Common myeloid progenitor, CD34-positive (primary cell): ENCODE measurements around the gene DBN1.

Experiments
- CTCF ChIA-PET: fragments of 350-600 bp; sonication (Branson Sonifier 250); formaldehyde crosslinking; loops from one replicate; lab custom pipeline; 2021; ENCODE audit warnings: antibody characterized with exemption; lab: Charles Lee
- POLR2A ChIA-PET: fragments of 350-600 bp; sonication (Branson Sonifier 250); formaldehyde crosslinking; loops from one replicate; lab custom pipeline; 2021; ENCODE audit warnings: antibody characterized with exemption; lab: Charles Lee
- DNase-seq, 3 donors: peaks; one replicate each; pipeline versions ENCODE4 v3.0.0 to v3.0.0-alpha.2; 2013
- H3K27ac ChIP-seq, 2 experiments: 1 replicate in 1 of 2; 2 replicates in 1 of 2; pipeline ENCODE4 v1.7.0; 2013; ENCODE audit warnings: inconsistent platforms in 2 of 2, low read length in 2 of 2, mild to moderate bottlenecking in 2 of 2, low read depth in 1 of 2, moderate library complexity in 1 of 2; ENCODE audit not compliant: severe bottlenecking in 2 of 2, insufficient read depth in 1 of 2, poor library complexity in 1 of 2
- H3K27me3 ChIP-seq, 5 experiments: replicated peaks in 2 of 5; 1 replicate in 3 of 5; 2 replicates in 2 of 5; pipeline versions ENCODE4 v1.6.1 to v1.7.0; 2013; ENCODE audit warnings: low read length in 4 of 5, mild to moderate bottlenecking in 2 of 5, moderate library complexity in 2 of 5, inconsistent platforms in 1 of 5; ENCODE audit not compliant: insufficient read depth in 5 of 5, control insufficient read depth in 4 of 5
- H3K36me3 ChIP-seq, 4 experiments: 1 replicate in 2 of 4; 2 replicates in 2 of 4; pipeline versions ENCODE4 v1.6.1 to v1.7.0; 2013; ENCODE audit warnings: low read length in 3 of 4, control low read depth in 1 of 4, mild to moderate bottlenecking in 1 of 4; ENCODE audit not compliant: control insufficient read depth in 4 of 4, insufficient read depth in 4 of 4
- H3K4me1 ChIP-seq, 4 experiments: 1 replicate in 3 of 4; 2 replicates in 1 of 4; pipeline versions ENCODE4 v1.6.1 to v1.7.1; 2013; ENCODE audit warnings: low read length in 3 of 4, mild to moderate bottlenecking in 3 of 4, control low read depth in 1 of 4, inconsistent platforms in 1 of 4, moderate library complexity in 1 of 4; ENCODE audit not compliant: control insufficient read depth in 4 of 4, insufficient read depth in 4 of 4; ENCODE audit errors: control extremely low read depth in 1 of 4
- H3K4me3 ChIP-seq, 7 experiments: 1 replicate in 4 of 7; 2 replicates in 3 of 7; pipeline versions ENCODE4 v1.5.1 to v1.7.0; 2013; ENCODE audit warnings: mild to moderate bottlenecking in 7 of 7, low read length in 6 of 7, moderate library complexity in 6 of 7, inconsistent platforms in 2 of 7, low read depth in 2 of 7, control low read depth in 1 of 7; ENCODE audit not compliant: insufficient read depth in 4 of 7, control insufficient read depth in 1 of 7; ENCODE audit errors: extremely low read depth in 1 of 7
- H3K9me3 ChIP-seq, 5 experiments: 1 replicate in 4 of 5; 2 replicates in 1 of 5; pipeline versions ENCODE4 v1.6.1 to v1.7.1; 2013; ENCODE audit warnings: low read length in 4 of 5, mild to moderate bottlenecking in 2 of 5, inconsistent platforms in 1 of 5, low read depth in 1 of 5, moderate library complexity in 1 of 5; ENCODE audit not compliant: control insufficient read depth in 4 of 5, insufficient read depth in 2 of 5; ENCODE audit errors: control extremely low read depth in 1 of 5
- WGBS: methylation state at CpG from one replicate; pipeline ENCODE4 v1.1.5; 2013; ENCODE audit not compliant: insufficient coverage; 5-methylcytosine and 5-hydroxymethylcytosine counted together

Gene DBN1

GRCh38 chr5:177505075-177505474 is 31.6 kb upstream of the DBN1 start:
- WGBS = 100% methylated on average over 4 of the region's 4 CpGs
- no peaks in the 10 kb centered on the region for H3K27me3 ChIP-seq
- no peak overlapping the region for H3K4me3 ChIP-seq
- H3K4me1 ChIP-seq = peaks cover 0 to 39% (median 37%) of the 10 kb centered on the region in 4 experiments
- no peaks in the 10 kb centered on the region for H3K9me3 ChIP-seq
- DNase-seq = no peak
- peaks cover 0 to 42% (median 30%) of the 10 kb centered on the region in 4 experiments for H3K36me3 ChIP-seq
- ChIA-PET CTCF (interaction anchor here (0.7 to 12.3 kb wide), 4 partner anchors 11 to 115 kb away, joined by 6 to 206 read pairs (median 60); partner anchors contain the start of gene PDLIM7), POLR2A (no interaction called here)
- H3K27ac ChIP-seq = no peak overlapping the region

- Histone ChIP-seq H3K27ac (no peak overlapping the region), H3K4me1 (peaks cover 0 to 32% (median 30%) of the 10 kb centered on the region in 4 experiments), H3K4me3 (no peak overlapping the region), H3K27me3 (no peaks in the 10 kb centered on the region), H3K36me3 (peaks cover 0 to 42% (median 30%) of the 10 kb centered on the region in 4 experiments), H3K9me3 (no peaks in the 10 kb centered on the region)
- CTCF ChIA-PET = interaction anchor here (0.7 to 12.3 kb wide), 11 partner anchors 11 to 115 kb away, joined by 3 to 206 read pairs (median 6); partner anchors contain the start of gene PDLIM7
- 94% methylated on average over 34 of the region's 47 CpGs for WGBS
- no peak for DNase-seq
- POLR2A ChIA-PET = no interaction called here
Measured at GRCh38 chr5:177504086-177505056, 30.9 kb upstream of the DBN1 start.

DNA sequence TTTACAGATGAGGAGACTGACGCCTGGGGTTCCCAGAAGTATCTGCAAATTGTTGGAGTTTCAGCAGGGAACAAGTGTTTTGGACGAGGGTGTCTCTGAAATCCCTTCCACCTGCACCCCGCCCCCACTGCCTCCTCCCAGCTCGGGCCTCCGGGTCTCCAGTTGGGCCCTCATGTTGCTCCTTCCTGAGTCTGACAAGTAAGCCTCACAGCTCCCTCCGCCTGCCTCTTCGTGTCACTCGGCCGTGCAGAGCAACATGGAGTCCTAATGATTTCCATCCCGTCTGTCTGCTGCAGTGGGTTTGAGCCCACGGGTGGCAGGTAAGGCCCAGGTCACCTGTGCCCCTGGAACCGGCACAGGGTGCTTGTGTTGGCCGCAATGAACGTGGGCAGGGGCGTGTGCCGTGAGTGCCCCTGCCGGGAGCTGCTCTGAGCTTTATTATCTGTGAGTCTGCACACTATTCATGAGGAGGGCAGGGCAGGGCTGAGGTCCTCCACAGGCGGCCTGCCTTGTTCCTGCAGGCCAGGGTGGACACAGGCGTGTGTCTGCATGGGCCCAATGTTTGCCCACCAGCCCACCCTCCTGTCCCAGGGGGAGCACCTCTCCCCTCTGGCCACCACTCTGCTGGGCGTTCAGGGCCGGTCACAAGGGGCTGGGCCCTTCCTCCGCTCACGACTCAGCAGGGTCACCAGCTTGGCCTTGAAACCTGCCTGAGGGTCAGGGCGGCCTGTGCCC is 30.1 kb upstream of the DBN1 start:
- POLR2A ChIA-PET = no interaction called here
- Histone ChIP-seq H3K27me3 (no peaks in the 10 kb centered on the region), H3K27ac (no peak overlapping the region), H3K36me3 (peaks cover 0 to 42% (median 30%) of the 10 kb centered on the region in 4 experiments), H3K4me1 (peaks cover 0 to 27% (median 22%) of the 10 kb centered on the region in 4 experiments), H3K4me3 (no peak overlapping the region), H3K9me3 (no peaks in the 10 kb centered on the region)
- WGBS = 88% methylated on average over 23 of the region's 24 CpGs
- CTCF ChIA-PET = interaction anchor here (1.0 to 12.3 kb wide), 11 partner anchors 10 to 114 kb away, joined by 3 to 206 read pairs (median 37); partner anchors contain the start of gene PDLIM7
- no peak for DNase-seq

DNA sequence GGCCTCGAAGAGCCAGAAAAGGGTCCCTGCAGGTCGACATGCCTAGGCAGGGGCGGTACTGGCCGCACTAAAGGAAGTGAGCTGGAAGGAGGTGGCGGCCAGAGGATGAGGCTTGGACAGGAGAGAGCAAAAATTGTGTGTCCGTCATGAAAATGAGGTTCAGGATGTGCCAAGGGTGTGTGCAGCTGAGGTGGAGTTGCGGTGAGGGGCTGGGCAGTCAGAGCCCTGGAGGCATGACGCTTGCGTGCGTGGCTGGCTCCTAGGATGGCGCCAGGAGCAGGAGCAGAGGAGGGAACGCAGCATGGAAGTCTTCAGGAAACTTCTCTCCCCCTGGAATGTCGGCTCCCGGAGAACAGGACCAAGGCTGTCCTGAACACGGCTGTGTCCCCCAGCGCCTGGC is 29.5 kb upstream of the DBN1 start:
- no peaks in the 10 kb centered on the region for H3K9me3 ChIP-seq
- peaks cover 0 to 27% (median 22%) of the 10 kb centered on the region in 4 experiments for H3K4me1 ChIP-seq
- peaks cover 0 to 42% (median 30%) of the 10 kb centered on the region in 4 experiments for H3K36me3 ChIP-seq
- no peak for DNase-seq
- ChIA-PET POLR2A (no interaction called here), CTCF (interaction anchor here (0.9 to 18.3 kb wide), 12 partner anchors 3 to 206 kb away, joined by 3 to 206 read pairs (median 38); partner anchors contain the start of genes DOK3 and PDLIM7)
- H3K4me3 ChIP-seq = no peak overlapping the region
- peaks cover 0 to 4% (median 0%) of the 10 kb centered on the region in 5 experiments for H3K27me3 ChIP-seq
- H3K27ac ChIP-seq = no peak overlapping the region
- WGBS = 90% methylated on average over 15 of the region's 16 CpGs

- Histone ChIP-seq H3K27ac (no peak overlapping the region), H3K4me3 (no peak overlapping the region), H3K9me3 (no peaks in the 10 kb centered on the region), H3K27me3 (peaks cover 0 to 5% (median 0%) of the 10 kb centered on the region in 5 experiments), H3K4me1 (peaks cover 0 to 23% (median 20%) of the 10 kb centered on the region in 4 experiments), H3K36me3 (peaks cover 0 to 37% (median 29%) of the 10 kb centered on the region in 4 experiments)
- POLR2A ChIA-PET = interaction anchor here (0.6 kb wide), 1 partner anchor 47 kb away, joined by 4 read pairs; no protein-coding TSS in a partner anchor
- WGBS = 80% methylated on average over 7 of the region's 9 CpGs
- no peak for DNase-seq
- CTCF ChIA-PET = interaction anchor here (0.9 to 18.3 kb wide), 22 partner anchors 4 to 206 kb away, joined by 3 to 206 read pairs (median 6); partner anchors contain the start of genes DOK3, FAM193B and PDLIM7
Measured at GRCh38 chr5:177501874-177502678, 28.6 kb upstream of the DBN1 start.
